OCI-LY7 (cell line): Measurements from ENCODE around the gene TMEM43. TPM values are rescaled to one million over a fixed set of nuclear protein-coding genes. Genes with fewer than 3 reads are reported as not detected.

ENCODE experiments used
- BruUV-seq: library from RNA; stranded (reverse); fragments of 400-500 nt; replicated peaks from 2 replicates; lab custom pipeline; 2021; lab: Mats Ljungman, UMichigan
- CTCF ChIA-PET: fragments of 300-600 bp; sonication (Branson Sonifier 250); formaldehyde crosslinking; loops from one replicate; lab custom pipeline; 2022; ENCODE audit warnings: antibody characterized with exemption; ENCODE audit not compliant: unreplicated experiment; lab: Charles Lee
- POLR2A ChIA-PET: fragments of 300-600 bp; sonication (Branson Sonifier 250); formaldehyde crosslinking; loops from one replicate; lab custom pipeline; 2022; ENCODE audit warnings: antibody characterized with exemption; lab: Charles Lee
- DNase-seq: peaks from one replicate; pipeline ENCODE4 v3.0.0-alpha.2; 2015; ENCODE audit warnings: low spot score
- H2AFZ ChIP-seq: fragments of 200-600 bp; sonication (generic), shearing (Covaris generic); 2 replicates; pipeline ENCODE4 v1.6.1; 2014; ENCODE audit warnings: mild to moderate bottlenecking, antibody characterized with exemption, low read length, moderate library complexity
- H3K27ac ChIP-seq: fragments of 200-600 bp; sonication (generic); 2 replicates; pipeline ENCODE4 v1.5.1; 2014; ENCODE audit warnings: mixed run types, low read depth, mild to moderate bottlenecking, moderate library complexity, low read length, inconsistent platforms; ENCODE audit not compliant: poor library complexity, severe bottlenecking
- H3K36me3 ChIP-seq: fragments of 200-600 bp; sonication (generic); 2 replicates; pipeline ENCODE4 v1.6.1; 2014; ENCODE audit warnings: mild to moderate bottlenecking, antibody characterized with exemption, low read length, moderate library complexity, mixed read lengths; ENCODE audit not compliant: insufficient read depth
- H3K4me1 ChIP-seq: fragments of 200-600 bp; sonication (generic); 2 replicates; pipeline ENCODE4 v1.5.1; 2014; ENCODE audit warnings: mild to moderate bottlenecking, low read length; ENCODE audit not compliant: insufficient read depth, poor library complexity, severe bottlenecking
- H3K4me2 ChIP-seq: fragments of 200-600 bp; sonication (generic); 2 replicates; pipeline ENCODE4 v1.6.1; 2014; ENCODE audit warnings: mild to moderate bottlenecking, low read length
- H3K4me3 ChIP-seq: fragments of 200-600 bp; sonication (generic); 2 replicates; pipeline ENCODE4 v1.5.1; 2014; ENCODE audit warnings: mild to moderate bottlenecking, low read depth, low read length; ENCODE audit not compliant: poor library complexity, severe bottlenecking
- H3K79me2 ChIP-seq: fragments of 200-600 bp; sonication (generic); 2 replicates; pipeline ENCODE4 v1.6.1; 2016; ENCODE audit warnings: low read depth, mild to moderate bottlenecking, low read length, moderate library complexity, mixed read lengths; ENCODE audit not compliant: insufficient read depth
- H3K9me2 ChIP-seq: fragments of 200-600 bp; sonication (generic); 2 replicates; pipeline ENCODE4 v1.6.1; 2016; ENCODE audit warnings: mild to moderate bottlenecking, low read length, mixed read lengths; ENCODE audit not compliant: insufficient read depth
- H3K9me3 ChIP-seq: fragments of 200-600 bp; sonication (generic); 2 replicates; pipeline ENCODE4 v1.6.1; 2014; ENCODE audit warnings: mild to moderate bottlenecking, mixed run types, low read length, mixed read lengths
- H4K20me1 ChIP-seq: fragments of 200-600 bp; sonication (generic); 2 replicates; pipeline ENCODE4 v1.6.1; 2014; ENCODE audit warnings: mild to moderate bottlenecking, antibody characterized with exemption, low read length, moderate library complexity, mixed read lengths; ENCODE audit not compliant: insufficient read depth
- CTCF ChIP-seq: fragments of 200-600 bp; sonication (generic); conservative IDR thresholded peaks from 2 replicates; pipeline ENCODE4 v1.5.1; 2014; ENCODE audit warnings: mild to moderate bottlenecking, antibody characterized with exemption, low read length, moderate library complexity, mixed read lengths
- EZH2phosphoT487 ChIP-seq: fragments of 200-600 bp; sonication (generic); IDR thresholded peaks from 2 replicates; pipeline ENCODE4 v1.6.1; 2018; ENCODE audit warnings: low read depth, borderline replicate concordance, mild to moderate bottlenecking, mixed run types, antibody characterized with exemption, low read length, moderate library complexity, mixed read lengths
- intact Hi-C: fragments of 100-400 bp; cut with micrococcal nuclease; formaldehyde crosslinking; loops from one replicate; pipeline ENCODE4 v1.10.0; 2022; ENCODE audit not compliant: unreplicated experiment
- total RNA-seq, 2 experiments: library from RNA; depleted of rRNA in 1 of 2; stranded (reverse); fragments of >200 nt in 1 of 2; shearing (Covaris generic) in 1 of 2; gene quantifications; 2 replicates each; pipeline ENCODE4 v1.2.3, GENCODE V29; 2014 to 2022

The TMEM43 gene
- total RNA-seq, 2 experiments from 2014 or later: 19.7 to 22.2 TPM

- Histone ChIP-seq H3K4me1 (peaks cover 31% of the 10 kb centered on the region), H3K9me2 (no peaks in the 10 kb centered on the region), H3K4me2 (peak overlapping the region; percentile 96), H2AFZ (peak overlapping the region; percentile 77), H3K79me2 (peaks cover 47% of the 10 kb centered on the region), H3K9me3 (no peaks in the 10 kb centered on the region), H3K36me3 (peaks cover 45% of the 10 kb centered on the region), H3K4me3 (peak overlapping the region; percentile 93), H3K27ac (no peak overlapping the region), H4K20me1 (no peaks in the 10 kb centered on the region)
- intact Hi-C loops: loop anchor here (10.0 kb wide), 1 partner anchor 791 kb away; no protein-coding TSS in a partner anchor
- peak; percentile 46 for DNase-seq
- ChIA-PET CTCF (interaction anchor here (0.6 kb wide), 2 partner anchors 304 to 588 kb away, joined by 3 to 7 read pairs; no protein-coding TSS in a partner anchor), POLR2A (interaction anchor here (0.6 to 3.7 kb wide), 9 partner anchors 8 to 1672 kb away, joined by 3 to 20 read pairs (median 3); partner anchors contain the start of genes LSM3 and XPC)
- BruUV-seq: no TSS peak
- TF ChIP-seq CTCF (0 out of 2 replicates have a peak, but pooled peaks have one; percentile 14), EZH2phosphoT487 (no peak)
These were observed 553 bp downstream of the TMEM43 start for GRCh38 chr3:14125193-14126016.

GRCh38 chr3:14126017-14126886 is 1.4 kb downstream of the TMEM43 start:
- H3K9me2 ChIP-seq: no peaks in the 10 kb centered on the region
- H3K27ac ChIP-seq: no peak overlapping the region
- peak overlapping the region; percentile 96 for H3K4me2 ChIP-seq
- no peak overlapping the region for H2AFZ ChIP-seq
- peak overlapping the region; percentile 93 for H3K4me3 ChIP-seq
- intact Hi-C loops: loop anchor here (10.0 kb wide), 1 partner anchor 791 kb away; no protein-coding TSS in a partner anchor
- no peak for TF ChIP-seq EZH2phosphoT487
- no peak for TF ChIP-seq CTCF
- peaks cover 31% of the 10 kb centered on the region for H3K4me1 ChIP-seq
- peaks cover 47% of the 10 kb centered on the region for H3K79me2 ChIP-seq
- no peaks in the 10 kb centered on the region for H4K20me1 ChIP-seq
- H3K36me3 ChIP-seq: peaks cover 45% of the 10 kb centered on the region
- no peaks in the 10 kb centered on the region for H3K9me3 ChIP-seq
- ChIA-PET CTCF (no interaction called here), POLR2A (interaction anchor here (0.6 to 3.7 kb wide), 4 partner anchors 7 to 1565 kb away, joined by 3 to 20 read pairs (median 4); partner anchors contain the start of genes LSM3 and XPC)
- no peak for DNase-seq
- no TSS peak for BruUV-seq
